Measurements from ENCODE around the gene UBE2E2.

UBE2E2 gene

GRCh38 chr3:23161896-23162570 is 41.1 kb upstream of the UBE2E2 start:
- no peaks in the 10 kb centered on the region for H3K36me3 ChIP-seq (ENCODE audit: control insufficient read depth, insufficient read depth, low read length)
- no peaks in the 10 kb centered on the region for H3K27me3 ChIP-seq (replicated peaks; ENCODE audit: control insufficient read depth, insufficient read depth, low read length)
- DNase-seq (ENCODE audit: extremely low read depth, insufficient read length): peak; percentile 32
- no peak for TF ChIP-seq CTCF (IDR thresholded peaks at IDR 0.05; ENCODE audit: insufficient read depth, low read length, poor library complexity, severe bottlenecking)
- peak overlapping the region; percentile 47 for H3K4me3 ChIP-seq (replicated peaks; ENCODE audit: low read depth, low read length)

- DNase-seq (ENCODE audit: extremely low read depth, insufficient read length): peak; percentile 56
- no peak for TF ChIP-seq CTCF (IDR thresholded peaks at IDR 0.05; ENCODE audit: insufficient read depth, low read length, poor library complexity, severe bottlenecking)
- no peaks in the 10 kb centered on the region for H3K36me3 ChIP-seq (ENCODE audit: control insufficient read depth, insufficient read depth, low read length)
- H3K4me3 ChIP-seq (replicated peaks; ENCODE audit: low read depth, low read length): no peak overlapping the region; the same call in 1 of the 2 replicates
- H3K27me3 ChIP-seq (replicated peaks; ENCODE audit: control insufficient read depth, insufficient read depth, low read length): no peaks in the 10 kb centered on the region
Measured at GRCh38 chr3:23162934-23163333, 40.2 kb upstream of the UBE2E2 start.

DNA sequence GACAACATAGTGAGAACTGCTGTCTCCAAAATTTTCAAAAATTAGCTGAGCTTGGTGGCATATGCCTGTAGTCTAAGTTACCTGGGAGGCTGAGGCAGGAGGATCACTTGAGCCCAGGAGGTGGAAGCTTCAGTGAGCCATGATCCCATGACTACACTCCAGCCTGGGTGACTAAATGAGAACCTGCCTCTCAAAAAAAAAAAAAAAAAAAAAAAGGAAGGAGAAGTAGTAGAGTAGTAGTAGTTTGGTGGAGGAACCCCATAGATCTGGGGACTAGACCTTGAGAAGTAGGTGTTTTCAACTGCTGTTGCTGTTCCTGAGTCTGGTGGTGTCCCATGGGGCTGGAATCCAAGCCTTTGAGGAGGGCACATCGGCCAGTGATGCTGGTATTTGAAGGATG is 38.4 kb upstream of the UBE2E2 start:
- no peak overlapping the region for H3K4me3 ChIP-seq (replicated peaks; ENCODE audit: low read depth, low read length)
- TF ChIP-seq CTCF (IDR thresholded peaks at IDR 0.05; ENCODE audit: insufficient read depth, low read length, poor library complexity, severe bottlenecking): no peak

GRCh38 chr3:23165571-23165970 is 37.6 kb upstream of the UBE2E2 start:
- TF ChIP-seq CTCF (IDR thresholded peaks at IDR 0.05; ENCODE audit: insufficient read depth, low read length, poor library complexity, severe bottlenecking): no peak
- Histone ChIP-seq H3K4me3 (replicated peaks; ENCODE audit: low read depth, low read length) (no peak overlapping the region), H3K27me3 (replicated peaks; ENCODE audit: control insufficient read depth, insufficient read depth, low read length) (no peaks in the 10 kb centered on the region), H3K36me3 (ENCODE audit: control insufficient read depth, insufficient read depth, low read length) (no peaks in the 10 kb centered on the region)
- no peak for DNase-seq (ENCODE audit: extremely low read depth, insufficient read length)

More for the DNA sequence above, 38.4 kb upstream of the UBE2E2 start:
- no peaks in the 10 kb centered on the region for H3K27me3 ChIP-seq (replicated peaks; ENCODE audit: control insufficient read depth, insufficient read depth, low read length)
- no peak for DNase-seq (ENCODE audit: extremely low read depth, insufficient read length)
- H3K36me3 ChIP-seq (ENCODE audit: control insufficient read depth, insufficient read depth, low read length): no peaks in the 10 kb centered on the region

DNA sequence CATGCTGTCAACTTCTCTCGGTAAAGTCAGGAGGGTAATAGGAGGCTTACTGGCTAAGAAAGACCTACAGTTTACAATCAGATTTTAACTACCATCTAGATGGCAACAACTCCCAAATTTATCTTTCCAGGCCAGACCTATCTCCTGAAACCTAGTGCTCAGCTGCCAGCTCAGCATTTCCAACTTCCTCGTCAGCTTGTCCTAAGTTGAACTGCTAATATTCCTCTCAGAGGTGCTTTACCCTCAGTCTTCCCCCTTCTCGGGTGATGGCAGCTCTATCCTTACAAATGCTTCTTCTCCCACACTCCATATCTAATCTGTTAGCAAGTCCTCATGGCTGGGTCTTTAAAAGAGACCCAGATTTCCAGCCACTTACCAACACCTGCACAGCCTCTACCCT is 36.9 kb upstream of the UBE2E2 start:
- TF ChIP-seq CTCF (IDR thresholded peaks at IDR 0.05; ENCODE audit: insufficient read depth, low read length, poor library complexity, severe bottlenecking): no peak

GRCh38 chr3:23166845-23167244 is 36.3 kb upstream of the UBE2E2 start:
- Histone ChIP-seq H3K36me3 (ENCODE audit: control insufficient read depth, insufficient read depth, low read length) (no peaks in the 10 kb centered on the region), H3K27me3 (replicated peaks; ENCODE audit: control insufficient read depth, insufficient read depth, low read length) (no peaks in the 10 kb centered on the region), H3K4me3 (replicated peaks; ENCODE audit: low read depth, low read length) (no peak overlapping the region)
- no peak for DNase-seq (ENCODE audit: extremely low read depth, insufficient read length)
- no peak for TF ChIP-seq CTCF (IDR thresholded peaks at IDR 0.05; ENCODE audit: insufficient read depth, low read length, poor library complexity, severe bottlenecking)

More for the DNA sequence above, 36.9 kb upstream of the UBE2E2 start:
- Histone ChIP-seq H3K27me3 (replicated peaks; ENCODE audit: control insufficient read depth, insufficient read depth, low read length) (no peaks in the 10 kb centered on the region), H3K4me3 (replicated peaks; ENCODE audit: low read depth, low read length) (no peak overlapping the region), H3K36me3 (ENCODE audit: control insufficient read depth, insufficient read depth, low read length) (no peaks in the 10 kb centered on the region)
- DNase-seq (ENCODE audit: extremely low read depth, insufficient read length): no peak

Data from GM06990 (cell line).